GM18873 (cell line): ENCODE data around the gene MINDY2.
A peak's percentile ranks its signal among the peaks of the same experiment; 100 is the strongest.

Experiments used
- ATAC-seq: cut with Tn5 transposase; IDR thresholded peaks from one replicate; pipeline ENCODE4 v1.9.1; 2021; ENCODE audit warnings: mild to moderate bottlenecking, moderate library complexity, moderate number of reproducible peaks; ENCODE audit not compliant: unreplicated experiment, low FRiP score

MINDY2 gene

GRCh38 chr15:58770857-58771620 lies at the start of gene MINDY2:
MINDY2 (plus strand) TSS chr15:58771302; CDS start chr15:58771396, 94 bp downstream.
- peak; percentile 78 for ATAC-seq

- no peak for ATAC-seq
Measured at GRCh38 chr15:58724466-58724865, 46.6 kb upstream of the MINDY2 start.

GRCh38 chr15:58726867-58727266 lies 44.2 kb upstream of the MINDY2 start:
- no peak for ATAC-seq

GRCh38 chr15:58731756-58732535 lies 39.2 kb upstream of the MINDY2 start:
- ATAC-seq, result no peak

GRCh38 chr15:58732625-58733363 lies 38.3 kb upstream of the MINDY2 start:
- ATAC-seq, result no peak

GRCh38 chr15:58734859-58735258 lies 36.2 kb upstream of the MINDY2 start:
- ATAC-seq, result no peak

GRCh38 chr15:58736018-58736643 lies 35.0 kb upstream of the MINDY2 start:
- ATAC-seq, result no peak

- ATAC-seq, result no peak
Measured at GRCh38 chr15:58737298-58737697, 33.8 kb upstream of the MINDY2 start.

GRCh38 chr15:58738046-58738707 lies 32.9 kb upstream of the MINDY2 start:
- no peak for ATAC-seq

GRCh38 chr15:58740436-58740835 lies 30.7 kb upstream of the MINDY2 start:
- no peak for ATAC-seq

- ATAC-seq, result no peak
Measured at GRCh38 chr15:58741032-58741431, 30.1 kb upstream of the MINDY2 start.

GRCh38 chr15:58742022-58742813 lies 28.9 kb upstream of the MINDY2 start:
- no peak for ATAC-seq

- no peak for ATAC-seq
Measured at GRCh38 chr15:58742819-58743502, 28.1 kb upstream of the MINDY2 start.

GRCh38 chr15:58746174-58746573 lies 24.9 kb upstream of the MINDY2 start:
- no peak for ATAC-seq

GRCh38 chr15:58748040-58748851 lies 22.9 kb upstream of the MINDY2 start:
- ATAC-seq, result no peak

- peak; percentile 23 for ATAC-seq
Measured at GRCh38 chr15:58748852-58749531, 22.1 kb upstream of the MINDY2 start.
